SU-DHL-6 (cell line): Measurements from ENCODE around the gene MSANTD4.

Source experiments
- EZH2phosphoT487 ChIP-seq: fragments of 200-600 bp; sonication (generic), shearing (Covaris generic); conservative IDR thresholded peaks from 2 replicates; pipeline ENCODE4 v1.6.1; 2018; ENCODE audit warnings: mild to moderate bottlenecking, antibody characterized with exemption, low read length, moderate library complexity, mixed read lengths
- TF ChIP-seq, protein P1 (sequence below): fragments of 200-600 bp; sonication (generic); IDR thresholded peaks from one replicate; pipeline ENCODE4 v1.5.1; 2017; ENCODE audit warnings: antibody characterized with exemption, mild to moderate bottlenecking, low read length, moderate library complexity; ENCODE audit not compliant: insufficient read depth, poor library complexity, severe bottlenecking

DNA sequence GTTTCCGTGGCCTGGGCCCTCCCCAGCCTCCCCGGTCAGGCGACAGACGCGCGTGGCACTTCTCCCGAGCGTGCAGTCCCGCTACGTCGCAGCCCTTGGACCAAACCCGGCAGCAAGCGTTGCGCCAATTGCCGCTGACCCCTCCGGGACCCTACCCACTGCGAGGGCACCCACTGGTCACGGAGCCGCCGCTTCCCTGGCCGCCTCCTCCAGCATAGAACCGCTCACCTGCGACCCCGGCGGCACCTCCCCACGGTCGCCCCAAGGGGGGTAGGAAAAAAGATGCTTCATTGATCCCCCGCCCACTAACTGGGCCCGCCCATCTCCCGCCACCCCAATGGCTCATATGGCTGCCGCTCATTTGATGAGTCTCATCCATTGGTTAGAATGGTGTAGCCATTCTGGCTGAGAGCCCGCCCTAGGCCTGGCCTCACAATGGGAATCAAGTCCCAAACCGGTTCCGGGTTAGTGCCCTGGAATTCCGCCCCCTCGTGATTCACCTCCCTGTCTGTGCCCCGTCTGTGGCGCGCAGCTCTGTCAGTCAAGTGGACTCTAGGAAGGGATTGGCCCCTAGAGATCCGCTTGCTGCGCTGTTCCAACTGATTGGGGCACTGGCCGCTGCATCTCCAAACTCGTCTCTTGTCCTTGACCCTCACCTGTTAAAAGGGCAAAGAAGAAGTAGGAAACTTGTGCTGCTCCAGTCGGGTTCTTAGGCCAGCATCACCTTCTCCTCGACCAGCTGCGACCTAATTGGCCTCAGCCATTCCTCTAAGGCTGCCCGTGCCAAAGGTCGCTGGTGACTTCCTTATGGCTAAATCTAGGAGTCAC, at the start of gene MSANTD4:
- TF ChIP-seq, protein P1, sequence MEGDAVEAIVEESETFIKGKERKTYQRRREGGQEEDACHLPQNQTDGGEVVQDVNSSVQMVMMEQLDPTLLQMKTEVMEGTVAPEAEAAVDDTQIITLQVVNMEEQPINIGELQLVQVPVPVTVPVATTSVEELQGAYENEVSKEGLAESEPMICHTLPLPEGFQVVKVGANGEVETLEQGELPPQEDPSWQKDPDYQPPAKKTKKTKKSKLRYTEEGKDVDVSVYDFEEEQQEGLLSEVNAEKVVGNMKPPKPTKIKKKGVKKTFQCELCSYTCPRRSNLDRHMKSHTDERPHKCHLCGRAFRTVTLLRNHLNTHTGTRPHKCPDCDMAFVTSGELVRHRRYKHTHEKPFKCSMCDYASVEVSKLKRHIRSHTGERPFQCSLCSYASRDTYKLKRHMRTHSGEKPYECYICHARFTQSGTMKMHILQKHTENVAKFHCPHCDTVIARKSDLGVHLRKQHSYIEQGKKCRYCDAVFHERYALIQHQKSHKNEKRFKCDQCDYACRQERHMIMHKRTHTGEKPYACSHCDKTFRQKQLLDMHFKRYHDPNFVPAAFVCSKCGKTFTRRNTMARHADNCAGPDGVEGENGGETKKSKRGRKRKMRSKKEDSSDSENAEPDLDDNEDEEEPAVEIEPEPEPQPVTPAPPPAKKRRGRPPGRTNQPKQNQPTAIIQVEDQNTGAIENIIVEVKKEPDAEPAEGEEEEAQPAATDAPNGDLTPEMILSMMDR, result no peak
- no peak for TF ChIP-seq EZH2phosphoT487
